ENCODE data around the gene NFYA. TPM values are rescaled to one million over a fixed set of nuclear protein-coding genes. Genes with fewer than 3 reads are reported as not detected.

Gene NFYA
- total RNA-seq (2022; extraction: Qiagen RNA extraction) = 10.3 to 14.3 TPM (median 12.7 TPM) in 5 replicates

DNA sequence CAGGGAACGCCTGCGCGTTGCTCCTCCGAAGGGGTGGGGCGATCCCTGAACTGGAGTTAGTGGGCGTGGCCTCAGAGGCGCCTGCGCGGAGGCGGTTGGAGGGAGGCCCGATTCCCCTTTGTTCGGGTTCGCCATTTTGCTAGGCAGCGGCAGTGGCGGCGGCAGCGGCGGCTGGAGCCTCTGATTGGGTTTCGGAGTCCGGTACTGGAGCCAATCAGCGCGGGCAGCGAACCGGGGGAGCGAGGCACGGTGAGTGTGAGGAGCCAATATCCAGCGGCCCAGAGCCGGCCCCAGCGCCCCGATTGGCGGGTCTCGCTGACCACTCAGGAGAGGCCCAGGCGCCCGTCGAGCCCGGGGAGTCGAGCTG, at the start of gene NFYA:
TSS of gene NFYA (plus strand) at position 139 of the 367 bp plus-strand sequence. CDS start 6,116 bp downstream, outside the sequence.

DNA sequence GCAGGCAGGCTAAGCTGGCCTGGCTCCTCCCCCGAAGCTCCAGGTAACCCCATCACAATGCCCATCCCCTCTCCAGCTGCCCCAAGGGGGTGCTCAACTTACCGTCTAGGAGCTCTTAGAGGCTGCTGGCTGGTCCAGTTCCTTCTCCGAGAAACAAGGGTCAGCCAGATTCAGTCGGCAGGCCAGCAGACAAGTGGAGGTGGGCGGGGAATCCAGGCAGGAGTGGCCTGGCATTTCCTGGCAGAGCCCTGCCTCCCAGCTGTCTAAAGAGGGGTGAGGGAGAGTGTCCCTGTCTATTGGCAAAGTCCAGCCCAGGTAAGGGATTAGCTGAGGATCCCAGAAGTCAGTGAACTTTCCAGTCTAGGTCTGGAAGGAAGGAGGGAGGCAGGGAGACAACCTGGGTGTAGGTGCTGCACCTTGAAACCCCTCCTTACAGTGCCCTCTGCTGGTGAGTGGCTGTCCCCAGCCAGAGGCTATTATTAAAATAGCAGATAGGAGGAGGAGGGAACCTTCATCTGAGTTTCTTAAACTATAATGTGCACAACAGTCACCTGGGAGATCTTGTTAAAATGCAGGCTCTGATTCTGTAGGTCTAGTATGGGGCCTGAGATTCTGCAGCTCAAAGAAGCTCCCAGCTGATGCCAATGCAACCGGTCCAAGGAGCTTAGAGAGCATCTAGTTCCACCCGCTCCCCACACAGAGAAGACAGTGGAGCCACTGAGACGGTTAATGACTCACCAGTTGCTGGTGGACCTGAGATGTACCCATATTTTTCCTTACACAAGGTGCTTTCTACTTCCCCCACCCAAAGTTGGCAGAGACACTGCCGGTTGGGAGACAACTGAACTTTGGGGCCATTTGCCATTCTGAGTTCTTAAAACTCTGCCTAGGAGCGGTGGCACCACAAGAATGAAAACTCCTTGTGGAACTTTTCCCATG, 33.4 kb upstream of the NFYA start, which contains the start of gene UNC5CL:
TSS of gene UNC5CL (minus strand) at position 162 of the 939 bp plus-strand sequence. CDS start 4,147 bp downstream, outside the sequence.

DNA sequence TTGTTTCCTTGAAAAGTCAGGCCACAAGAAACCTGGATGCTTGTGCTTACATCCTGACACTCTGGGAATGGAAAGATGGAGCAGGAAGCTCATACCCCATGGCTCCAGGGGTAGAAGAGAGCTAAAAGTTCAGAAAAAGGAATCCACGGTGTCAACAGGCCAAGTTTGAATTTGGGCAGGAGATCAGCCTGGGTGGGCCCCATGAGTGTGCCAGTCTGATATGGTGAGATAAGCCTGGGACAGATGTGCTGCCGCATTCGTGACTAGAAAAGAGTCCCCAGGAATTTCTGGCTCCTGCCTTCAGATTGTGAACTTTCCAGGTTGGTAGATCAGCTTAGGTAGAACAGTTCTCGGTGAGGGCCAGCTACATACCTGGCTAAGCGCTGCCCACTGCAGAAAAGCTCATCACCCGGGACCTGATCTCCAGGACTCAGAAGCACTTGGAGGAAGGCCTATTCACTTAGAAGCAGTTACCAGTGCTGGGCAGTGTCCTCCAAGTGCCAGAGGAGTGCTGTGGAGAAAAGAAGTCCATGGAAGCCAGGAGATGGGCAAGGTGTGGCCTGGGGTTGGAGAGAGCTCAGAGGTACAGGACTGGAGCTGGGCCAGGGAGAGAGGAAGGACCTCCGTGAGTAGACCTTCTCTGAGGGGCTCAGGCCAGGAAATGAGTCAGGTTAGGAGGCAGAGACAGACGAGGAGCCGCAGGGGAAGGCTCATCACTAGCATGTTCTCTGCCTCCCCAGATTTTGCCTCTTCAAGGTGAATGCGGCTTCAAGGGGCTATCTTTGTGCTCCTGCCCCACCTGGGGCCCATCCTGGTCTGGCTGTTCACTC, 30.3 kb upstream of the NFYA start, which contains the start of gene TSPO2:
TSS of gene TSPO2 (plus strand) at position 242 of the 830 bp plus-strand sequence. CDS start at position 761, 519 bp downstream.

DNA sequence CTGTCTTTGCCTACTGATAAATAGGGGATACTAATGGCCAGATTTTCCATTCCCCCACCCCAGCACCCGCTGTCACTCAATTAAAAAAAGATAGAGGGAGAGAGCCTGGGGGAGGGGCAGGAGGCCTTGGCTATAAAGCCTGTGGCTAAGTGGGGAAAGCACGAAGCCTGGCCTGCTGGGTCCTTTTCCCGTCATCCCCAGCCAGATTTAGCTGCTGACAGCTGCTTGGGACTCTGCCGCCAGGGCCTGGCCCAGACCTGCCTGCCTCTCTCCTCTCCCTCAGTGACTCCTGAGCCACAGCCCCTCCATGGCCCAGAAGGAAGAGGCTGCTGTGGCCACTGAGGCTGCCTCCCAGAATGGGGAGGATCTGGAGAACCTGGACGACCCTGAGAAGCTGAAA, 19.7 kb upstream of the NFYA start, which contains the start of gene APOBEC2:
TSS of gene APOBEC2 (plus strand) at position 162 of the 400 bp plus-strand sequence. CDS start at position 308, 146 bp downstream.

DNA sequence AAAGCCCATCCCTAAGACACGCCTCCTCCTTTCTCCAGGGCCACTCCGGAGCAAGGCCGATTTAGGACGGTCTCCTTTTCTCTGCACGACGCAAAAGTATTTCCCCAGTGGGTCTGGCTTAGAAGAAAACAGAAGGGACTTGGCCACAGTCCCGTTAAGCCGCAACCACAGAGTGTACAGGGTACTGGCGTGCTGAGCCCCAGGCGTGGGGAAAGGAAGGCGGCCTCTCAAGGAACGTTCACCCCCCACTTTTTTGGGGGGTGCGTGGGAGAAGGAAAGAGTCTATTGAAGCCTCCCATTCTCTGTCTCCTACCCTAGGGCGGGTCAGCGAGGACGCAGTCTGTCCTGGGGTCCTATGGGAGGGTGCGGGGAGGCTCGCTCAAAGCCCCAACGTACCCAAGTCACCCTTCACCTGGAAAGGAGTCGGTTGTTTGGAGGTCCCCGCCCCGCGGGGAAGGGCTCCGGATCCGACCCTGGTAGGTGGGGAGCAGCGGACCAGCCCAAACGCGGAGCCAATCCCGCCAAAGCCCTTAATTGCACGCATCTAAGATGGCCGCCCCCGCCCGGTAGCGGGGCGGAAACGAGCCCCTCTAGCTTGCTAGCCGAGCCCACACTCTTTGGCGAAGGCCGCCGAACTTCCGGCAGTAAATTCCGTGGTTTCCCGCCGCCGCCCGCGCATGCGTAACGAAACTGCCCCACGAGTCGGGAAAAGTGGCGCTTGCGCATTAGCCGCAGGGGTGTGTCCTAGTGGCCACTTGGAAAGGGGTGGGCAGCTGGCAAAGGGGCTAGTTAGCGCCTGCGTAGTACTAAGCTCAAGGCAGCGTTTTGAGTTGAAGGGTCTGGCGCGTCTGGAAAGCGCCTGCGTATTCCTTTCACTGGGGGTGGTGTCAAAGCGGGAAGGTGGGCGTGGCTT, 595 bp upstream of the NFYA start, which contains the start of gene OARD1:
TSS of gene OARD1 (minus strand) at position 434 of the 913 bp plus-strand sequence. CDS start 722 bp downstream, outside the sequence.

Other genes starting within 250 kb of the NFYA start
- gene UNC5CL, start 33.8 kb upstream of the NFYA start, total RNA-seq (2022; extraction: Qiagen RNA extraction) = 0.34 to 0.78 TPM (median 0.62 TPM) in 5 replicates
- 0.09 TPM in 1 of 5 replicates, not detected in the others for gene TSPO2, start 30.5 kb upstream of the NFYA start, total RNA-seq (2022; extraction: Qiagen RNA extraction)
- gene APOBEC2, start 19.8 kb upstream of the NFYA start, total RNA-seq (2022; extraction: Qiagen RNA extraction) = not detected in 5 replicates
- gene OARD1, start 618 bp upstream of the NFYA start, total RNA-seq (2022; extraction: Qiagen RNA extraction) = 17.1 to 20.7 TPM (median 18.7 TPM) in 5 replicates
- gene TREML1, start 81.4 kb downstream of the NFYA start, total RNA-seq (2022; extraction: Qiagen RNA extraction) = not detected in 5 replicates
- 0.07 TPM in 1 of 5 replicates, not detected in the others for gene TREM2, start 90.1 kb downstream of the NFYA start, total RNA-seq (2022; extraction: Qiagen RNA extraction)
- not detected in 5 replicates for gene TREML2, start 128.2 kb downstream of the NFYA start, total RNA-seq (2022; extraction: Qiagen RNA extraction)
- gene TREML4, start 155.4 kb downstream of the NFYA start, total RNA-seq (2022; extraction: Qiagen RNA extraction) = not detected in 5 replicates
- 0.09 to 0.33 TPM (median 0.16 TPM) in 5 replicates for gene TREM1, start 213.7 kb downstream of the NFYA start, total RNA-seq (2022; extraction: Qiagen RNA extraction)